Neutrophil (primary cell): ENCODE data around the gene PTBP1.

Experiments
- H3K27ac ChIP-seq: fragments of 200-600 bp; sonication (generic); 2 replicates; pipeline ENCODE4 v1.5.1; 2016; ENCODE audit warnings: mild to moderate bottlenecking, moderate library complexity
- H3K27me3 ChIP-seq: fragments of 200-600 bp; sonication (generic); 2 replicates; pipeline ENCODE4 v1.6.0; 2016; ENCODE audit warnings: mild to moderate bottlenecking
- H3K36me3 ChIP-seq: fragments of 200-600 bp; sonication (generic); 2 replicates; pipeline ENCODE4 v1.5.1; 2017
- H3K4me1 ChIP-seq, 2 experiments: fragments of 200-600 bp in 1 of 2; sonication (generic) in 1 of 2; 1 replicate in 1 of 2; 2 replicates in 1 of 2; pipeline versions ENCODE4 v1.5.1 to v1.6.1; 2013 to 2016; ENCODE audit warnings: low read depth in 1 of 2, low read length in 1 of 2, mild to moderate bottlenecking in 1 of 2, moderate library complexity in 1 of 2; ENCODE audit not compliant: control insufficient read depth in 1 of 2, insufficient read depth in 1 of 2
- H3K4me3 ChIP-seq, 2 experiments: fragments of 200-600 bp in 1 of 2; sonication (generic) in 1 of 2; 1 replicate in 1 of 2; 2 replicates in 1 of 2; pipeline ENCODE4 v1.5.1; 2013 to 2016; ENCODE audit warnings: low read depth in 1 of 2, low read length in 1 of 2, mild to moderate bottlenecking in 1 of 2, moderate library complexity in 1 of 2
- H3K9me3 ChIP-seq: fragments of 200-600 bp; sonication (generic); 2 replicates; pipeline ENCODE4 v1.5.1; 2016
- CTCF ChIP-seq: fragments of 200-600 bp; sonication (generic); IDR thresholded peaks from 2 replicates; pipeline ENCODE4 v1.5.1; 2016; ENCODE audit warnings: antibody characterized with exemption

PTBP1 gene

GRCh38 chr19:757811-758668 lies 39.2 kb upstream of the PTBP1 start:
- H3K4me1 ChIP-seq = no peaks in the 10 kb centered on the region
- H3K36me3 ChIP-seq = no peaks in the 10 kb centered on the region
- no peaks in the 10 kb centered on the region for H3K9me3 ChIP-seq
- H3K27ac ChIP-seq = no peak overlapping the region
- H3K27me3 ChIP-seq = peaks cover 16% of the 10 kb centered on the region
- TF ChIP-seq CTCF = no peak
- no peak overlapping the region for H3K4me3 ChIP-seq

- no peaks in the 10 kb centered on the region for H3K4me1 ChIP-seq
- H3K4me3 ChIP-seq = no peak overlapping the region
- no peaks in the 10 kb centered on the region for H3K9me3 ChIP-seq
- no peak overlapping the region for H3K27ac ChIP-seq
- no peak for TF ChIP-seq CTCF
- peaks cover 8% of the 10 kb centered on the region for H3K27me3 ChIP-seq
- no peaks in the 10 kb centered on the region for H3K36me3 ChIP-seq
Observed at GRCh38 chr19:763181-763580, 34.1 kb upstream of the PTBP1 start.

- H3K27me3 ChIP-seq = peaks cover 8% of the 10 kb centered on the region
- H3K36me3 ChIP-seq = no peaks in the 10 kb centered on the region
- TF ChIP-seq CTCF = no peak
- H3K4me1 ChIP-seq = no peaks in the 10 kb centered on the region
- no peaks in the 10 kb centered on the region for H3K9me3 ChIP-seq
- no peak overlapping the region for H3K27ac ChIP-seq
- no peak overlapping the region for H3K4me3 ChIP-seq
Observed at GRCh38 chr19:763869-764268, 33.4 kb upstream of the PTBP1 start.

- H3K36me3 ChIP-seq = no peaks in the 10 kb centered on the region
- H3K4me1 ChIP-seq = no peaks in the 10 kb centered on the region
- H3K4me3 ChIP-seq = no peak overlapping the region
- no peaks in the 10 kb centered on the region for H3K9me3 ChIP-seq
- H3K27ac ChIP-seq = no peak overlapping the region
- TF ChIP-seq CTCF = no peak
- H3K27me3 ChIP-seq = peaks cover 8% of the 10 kb centered on the region
Observed at GRCh38 chr19:764301-764700, 33.0 kb upstream of the PTBP1 start.

GRCh38 chr19:765179-765738 lies 32.0 kb upstream of the PTBP1 start:
- Histone ChIP-seq H3K27ac (no peak overlapping the region), H3K4me1 (peaks cover 0 to under 1% of the 10 kb centered on the region in 2 experiments), H3K9me3 (no peaks in the 10 kb centered on the region), H3K27me3 (peaks cover 8% of the 10 kb centered on the region), H3K4me3 (no peak overlapping the region), H3K36me3 (no peaks in the 10 kb centered on the region)
- no peak for TF ChIP-seq CTCF
